Activated T-helper 1 cell treated with anti-CD3 and anti-CD28 coated beads, Interleukin-12 subunit alpha, Interleukin-12 subunit beta, Interleukin-2, Interleukin-4 antibody, amounts not matched to agents 30 ng/mL and 10 ng/mL and 1 ng/mL, durations not matched to agents 14 hours and 24 hours and 36 hours (primary cell): Measurements from ENCODE around the gene SHMT2. TPM values are rescaled to one million over a fixed set of nuclear protein-coding genes. Genes with fewer than 3 reads are reported as not detected.

Source experiments
- DNase-seq: peaks from one replicate; pipeline ENCODE4 v3.0.0; 2021; ENCODE audit warnings: low spot score
- H3K27ac Mint-ChIP-seq: one replicate; pipeline ENCODE4 v1.8.0; 2021; ENCODE audit warnings: mild to moderate bottlenecking, mixed read lengths
- H3K27me3 Mint-ChIP-seq: one replicate; pipeline ENCODE4 v1.8.0; 2022; ENCODE audit warnings: mild to moderate bottlenecking, moderate library complexity, mixed read lengths; ENCODE audit not compliant: insufficient read depth
- H3K36me3 Mint-ChIP-seq: one replicate; pipeline ENCODE4 v1.8.0; 2021; ENCODE audit warnings: low read depth, mixed read lengths
- H3K4me1 Mint-ChIP-seq: one replicate; pipeline ENCODE4 v1.8.0; 2021; ENCODE audit warnings: low read depth, mixed read lengths
- H3K4me3 Mint-ChIP-seq: one replicate; pipeline ENCODE4 v1.8.0; 2021; ENCODE audit warnings: mild to moderate bottlenecking, moderate library complexity, mixed read lengths
- H3K9me3 Mint-ChIP-seq: one replicate; pipeline ENCODE4 v1.8.0; 2021; ENCODE audit warnings: mixed read lengths
- intact Hi-C: fragments of 100-400 bp; cut with micrococcal nuclease; formaldehyde crosslinking; loops from one replicate; pipeline ENCODE4 v1.15.1; 2024
- total RNA-seq: library from RNA; stranded (reverse); gene quantifications from 2 replicates; pipeline ENCODE4 v1.2.3, GENCODE V29; 2022

The SHMT2 gene
- total RNA-seq, 1 donor from 2014 or later = 280 TPM

GRCh38 chr12:57227315-57228115 is 2.0 kb upstream of the SHMT2 start:
- peaks cover 15% of the 10 kb centered on the region for H3K36me3 Mint-ChIP-seq
- no peaks in the 10 kb centered on the region for H3K9me3 Mint-ChIP-seq
- no peak for DNase-seq
- H3K4me1 Mint-ChIP-seq = peaks cover 64% of the 10 kb centered on the region
- peak overlapping the region; percentile 28 for H3K4me3 Mint-ChIP-seq
- intact Hi-C loops = loop anchor here (5.0 kb wide), 1 partner anchor 140 kb away; the partner anchor contains the start of gene NAB2
- no peak overlapping the region for H3K27ac Mint-ChIP-seq
- H3K27me3 Mint-ChIP-seq = peaks cover 39% of the 10 kb centered on the region

DNA sequence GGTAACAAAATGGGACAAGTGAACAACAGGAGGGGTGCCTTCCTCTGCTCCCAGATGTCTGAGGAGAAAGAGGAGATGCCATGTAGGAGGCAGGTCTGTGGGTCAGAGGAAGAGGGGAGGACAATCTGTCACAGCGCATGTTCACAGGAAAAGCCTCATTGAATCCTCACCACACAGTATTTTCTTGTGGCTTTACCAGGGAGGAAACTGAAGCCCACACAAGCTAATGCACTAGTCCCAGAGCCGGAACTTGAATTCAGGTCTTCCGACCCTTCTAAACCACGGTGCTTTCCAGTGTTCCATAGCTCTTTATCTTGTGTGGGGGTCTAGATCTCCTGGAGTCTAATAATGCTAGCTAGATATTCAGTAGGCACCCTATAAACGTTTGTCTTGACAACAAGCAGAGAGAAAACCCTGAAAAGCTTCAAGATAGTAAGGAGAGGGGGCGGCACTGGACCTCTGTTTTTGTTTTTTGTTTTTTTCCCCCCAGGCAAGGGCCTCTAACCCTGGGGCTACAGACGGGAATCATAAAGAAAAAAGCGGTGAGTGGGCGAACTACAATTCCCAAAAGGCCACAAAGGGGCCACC is 371 bp upstream of the SHMT2 start:
- no peak for DNase-seq
- H3K9me3 Mint-ChIP-seq = no peaks in the 10 kb centered on the region
- peaks cover 23% of the 10 kb centered on the region for H3K27me3 Mint-ChIP-seq
- H3K27ac Mint-ChIP-seq = peak overlapping the region; percentile 96
- H3K4me1 Mint-ChIP-seq = peaks cover 60% of the 10 kb centered on the region
- H3K4me3 Mint-ChIP-seq = peak overlapping the region; percentile 98
- peaks cover 24% of the 10 kb centered on the region for H3K36me3 Mint-ChIP-seq
- intact Hi-C loops = loop anchor here (1.0 to 5.0 kb wide), 3 partner anchors 10 to 142 kb away; partner anchors contain the start of gene NAB2

- intact Hi-C loops = no loop called here
- peaks cover 15% of the 10 kb centered on the region for H3K27me3 Mint-ChIP-seq
- peak overlapping the region; percentile 96 for H3K27ac Mint-ChIP-seq
- H3K9me3 Mint-ChIP-seq = no peaks in the 10 kb centered on the region
- peaks cover 33% of the 10 kb centered on the region for H3K36me3 Mint-ChIP-seq
- peak overlapping the region; percentile 98 for H3K4me3 Mint-ChIP-seq
- peaks cover 61% of the 10 kb centered on the region for H3K4me1 Mint-ChIP-seq
- no peak for DNase-seq
These were observed 1.1 kb downstream of the SHMT2 start for GRCh38 chr12:57230381-57231155.

DNA sequence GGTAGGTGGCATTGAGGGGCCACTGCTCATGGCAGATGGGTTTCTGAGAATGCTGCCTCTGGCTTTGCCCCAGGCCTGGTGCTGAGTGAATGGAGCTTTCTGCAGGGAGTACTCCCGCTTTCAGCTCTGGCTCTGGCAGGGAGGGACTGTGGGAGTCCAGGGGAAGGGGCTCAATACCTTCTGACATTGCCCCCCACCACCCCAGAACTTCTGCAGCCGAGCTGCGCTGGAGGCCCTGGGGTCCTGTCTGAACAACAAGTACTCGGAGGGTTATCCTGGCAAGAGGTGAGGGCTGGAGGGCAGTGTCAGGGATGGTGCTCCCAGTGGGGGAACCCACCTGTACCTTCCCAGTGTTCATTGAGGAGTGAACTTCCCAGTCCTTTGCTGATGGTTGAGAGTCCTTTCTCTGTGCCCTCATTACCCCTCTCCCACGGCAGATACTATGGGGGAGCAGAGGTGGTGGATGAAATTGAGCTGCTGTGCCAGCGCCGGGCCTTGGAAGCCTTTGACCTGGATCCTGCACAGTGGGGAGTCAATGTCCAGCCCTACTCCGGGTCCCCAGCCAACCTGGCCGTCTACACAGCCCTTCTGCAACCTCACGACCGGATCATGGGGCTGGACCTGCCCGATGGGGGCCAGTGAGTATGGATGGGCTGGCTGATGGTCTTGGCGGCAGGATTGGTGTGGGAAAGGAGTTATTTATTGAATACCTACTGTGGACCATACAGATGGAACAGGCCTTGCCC is 1.9 kb downstream of the SHMT2 start:
- Mint-ChIP-seq H3K27ac (no peak overlapping the region), H3K27me3 (peaks cover 12% of the 10 kb centered on the region)
- intact Hi-C loops = no loop called here

GRCh38 chr12:57232156-57232756 is 2.7 kb downstream of the SHMT2 start:
- Mint-ChIP-seq H3K9me3 (no peaks in the 10 kb centered on the region), H3K27ac (no peak overlapping the region), H3K36me3 (peaks cover 37% of the 10 kb centered on the region), H3K4me1 (peaks cover 51% of the 10 kb centered on the region), H3K4me3 (peak overlapping the region; percentile 98), H3K27me3 (peaks cover 14% of the 10 kb centered on the region)
- no peak for DNase-seq
- intact Hi-C loops = no loop called here

More for the DNA sequence above, 1.9 kb downstream of the SHMT2 start:
- peaks cover 34% of the 10 kb centered on the region for H3K36me3 Mint-ChIP-seq
- peaks cover 53% of the 10 kb centered on the region for H3K4me1 Mint-ChIP-seq
- H3K9me3 Mint-ChIP-seq = no peaks in the 10 kb centered on the region
- DNase-seq = no peak
- H3K4me3 Mint-ChIP-seq = peak overlapping the region; percentile 98

GRCh38 chr12:57233357-57234232 is 4.1 kb downstream of the SHMT2 start:
- Mint-ChIP-seq H3K27me3 (peaks cover 17% of the 10 kb centered on the region), H3K4me3 (no peak overlapping the region), H3K9me3 (no peaks in the 10 kb centered on the region), H3K36me3 (peaks cover 39% of the 10 kb centered on the region), H3K27ac (no peak overlapping the region), H3K4me1 (peaks cover 56% of the 10 kb centered on the region)
- no peak for DNase-seq
- intact Hi-C loops = no loop called here

DNA sequence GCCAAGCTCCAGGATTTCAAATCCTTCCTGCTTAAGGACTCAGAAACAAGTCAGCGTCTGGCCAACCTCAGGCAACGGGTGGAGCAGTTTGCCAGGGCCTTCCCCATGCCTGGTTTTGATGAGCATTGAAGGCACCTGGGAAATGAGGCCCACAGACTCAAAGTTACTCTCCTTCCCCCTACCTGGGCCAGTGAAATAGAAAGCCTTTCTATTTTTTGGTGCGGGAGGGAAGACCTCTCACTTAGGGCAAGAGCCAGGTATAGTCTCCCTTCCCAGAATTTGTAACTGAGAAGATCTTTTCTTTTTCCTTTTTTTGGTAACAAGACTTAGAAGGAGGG is 4.7 kb downstream of the SHMT2 start:
- Mint-ChIP-seq H3K27ac (no peak overlapping the region), H3K9me3 (no peaks in the 10 kb centered on the region), H3K4me3 (no peak overlapping the region), H3K27me3 (peaks cover 21% of the 10 kb centered on the region), H3K36me3 (peaks cover 39% of the 10 kb centered on the region), H3K4me1 (peaks cover 55% of the 10 kb centered on the region)
- DNase-seq = no peak
- intact Hi-C loops = no loop called here

DNA sequence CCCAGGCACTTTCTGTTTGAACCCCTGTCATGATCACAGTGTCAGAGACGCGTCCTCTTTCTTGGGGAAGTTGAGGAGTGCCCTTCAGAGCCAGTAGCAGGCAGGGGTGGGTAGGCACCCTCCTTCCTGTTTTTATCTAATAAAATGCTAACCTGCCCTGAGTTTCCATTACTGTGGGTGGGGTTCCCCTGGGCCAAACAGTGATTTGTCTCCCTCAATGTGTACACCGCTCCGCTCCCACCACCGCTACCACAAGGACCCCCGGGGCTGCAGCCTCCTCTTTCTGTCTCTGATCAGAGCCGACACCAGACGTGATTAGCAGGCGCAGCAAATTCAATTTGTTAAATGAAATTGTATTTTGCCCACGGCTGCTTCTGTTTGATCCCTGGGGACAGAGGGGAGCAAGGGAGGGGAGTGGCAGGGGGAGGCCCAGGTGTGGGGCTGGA is 5.1 kb downstream of the SHMT2 start:
- Mint-ChIP-seq H3K4me3 (no peak overlapping the region), H3K27ac (no peak overlapping the region), H3K9me3 (no peaks in the 10 kb centered on the region), H3K4me1 (peaks cover 55% of the 10 kb centered on the region), H3K36me3 (peaks cover 39% of the 10 kb centered on the region), H3K27me3 (peaks cover 21% of the 10 kb centered on the region)
- DNase-seq = no peak
- intact Hi-C loops = no loop called here

DNA sequence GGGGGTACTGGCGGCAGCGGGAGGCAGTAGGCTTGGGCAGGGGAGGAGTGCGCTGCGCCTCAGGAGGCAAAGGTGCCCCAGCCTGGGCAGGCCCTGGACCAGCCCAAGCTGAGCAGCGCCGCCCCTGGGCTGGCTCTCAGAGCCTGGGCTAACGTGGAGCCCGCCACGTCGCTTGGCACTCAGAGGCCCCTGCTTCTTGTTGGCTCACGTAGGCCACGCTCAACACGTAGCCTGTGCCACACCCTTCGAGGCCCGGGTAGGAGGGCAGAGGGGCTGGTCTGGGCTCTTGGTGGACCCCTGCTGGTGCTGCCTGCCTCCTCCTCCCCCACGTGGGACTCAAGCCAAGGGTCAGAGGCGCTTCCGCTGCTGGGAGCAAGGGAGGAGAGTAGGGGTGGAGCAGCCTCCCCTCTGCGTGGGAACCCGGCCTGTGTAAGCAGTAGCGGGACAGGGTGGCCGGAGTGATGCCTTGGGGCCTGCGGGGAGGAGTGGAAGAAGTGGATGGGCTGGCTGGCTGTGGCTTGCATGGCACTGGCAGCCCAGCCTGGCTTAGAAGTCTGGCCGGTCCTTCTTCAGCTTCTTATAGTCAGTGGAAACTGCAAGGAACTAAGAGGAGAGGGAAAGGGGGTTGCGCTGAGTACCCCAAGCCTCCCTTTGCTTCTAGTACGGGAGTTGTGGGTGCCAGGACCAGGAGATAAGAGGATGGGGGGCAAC is 5.7 kb downstream of the SHMT2 start:
- no peak overlapping the region for H3K27ac Mint-ChIP-seq
- H3K9me3 Mint-ChIP-seq = no peaks in the 10 kb centered on the region
- no peak overlapping the region for H3K4me3 Mint-ChIP-seq
- intact Hi-C loops = no loop called here
- H3K36me3 Mint-ChIP-seq = peaks cover 38% of the 10 kb centered on the region
- no peak for DNase-seq
- peaks cover 55% of the 10 kb centered on the region for H3K4me1 Mint-ChIP-seq
- peaks cover 21% of the 10 kb centered on the region for H3K27me3 Mint-ChIP-seq

DNA sequence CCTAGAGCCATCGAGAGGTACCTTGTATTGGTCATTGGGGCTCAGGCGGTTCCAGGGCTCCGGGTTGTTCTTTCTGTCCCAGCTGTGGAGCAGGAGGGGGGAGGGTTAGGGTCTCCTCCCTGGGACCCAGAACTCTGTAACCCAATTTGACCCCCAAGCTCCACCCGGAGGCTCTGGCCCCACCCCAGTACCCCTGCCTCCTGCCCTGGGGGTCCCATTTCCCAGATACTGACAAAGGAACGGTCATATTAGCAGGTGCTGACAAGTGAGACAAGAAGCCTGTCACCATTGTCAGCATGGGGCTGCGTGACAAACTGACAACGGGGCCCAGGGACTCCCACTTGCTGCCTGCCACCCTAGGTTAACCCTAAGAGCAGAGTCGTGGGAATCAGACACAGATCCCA is 6.2 kb downstream of the SHMT2 start:
- H3K9me3 Mint-ChIP-seq = no peaks in the 10 kb centered on the region

More for the DNA sequence above, 6.2 kb downstream of the SHMT2 start:
- no peak for DNase-seq
- intact Hi-C loops = no loop called here
- no peak overlapping the region for H3K4me3 Mint-ChIP-seq
- H3K27me3 Mint-ChIP-seq = peaks cover 26% of the 10 kb centered on the region
- H3K27ac Mint-ChIP-seq = no peak overlapping the region
- H3K4me1 Mint-ChIP-seq = peaks cover 55% of the 10 kb centered on the region
- H3K36me3 Mint-ChIP-seq = peaks cover 33% of the 10 kb centered on the region
